ENCODE results near the gene FAM237B. TPM values are rescaled to one million over a fixed set of nuclear protein-coding genes. Genes with fewer than 3 reads are reported as not detected.

FAM237B gene
- total and polyA plus RNA-seq, 4 donors: not detected

GRCh38 chr7:90320014-90320413 is 1.1 kb downstream of the FAM237B start:
- peaks cover 0 to 15% (median 6%) of the 10 kb centered on the region in 4 donors for H3K27me3 ChIP-seq (ENCODE audit: control insufficient read depth in 4 of 4, insufficient read depth in 4 of 4, low read length in 3 of 4)
- 86% methylated on average over 7 of the region's 7 CpGs for WGBS
- TF ChIP-seq FOXA2 (IDR thresholded peaks at IDR 0.05) (no peak), EGR1 (IDR thresholded peaks at IDR 0.05; ENCODE audit: low read depth in 2 of 2) (no peak), JUND (IDR thresholded peaks at IDR 0.05) (no peak), NR2F2 (IDR thresholded peaks at IDR 0.05) (no peak), RXRA (IDR thresholded peaks at IDR 0.05) (no peak), HNF4G (IDR thresholded peaks at IDR 0.05) (no peak), CTCF (IDR thresholded peaks at IDR 0.05; ENCODE audit: low read depth, low read length, missing input control) (no peak), TAF1 (conservative IDR thresholded peaks at IDR 0.05) (no peak), REST (IDR thresholded peaks at IDR 0.05) (no peak), HNF4A (conservative IDR thresholded peaks at IDR 0.05) (no peak), ZBTB33 (IDR thresholded peaks at IDR 0.05) (no peak), GABPA (IDR thresholded peaks at IDR 0.05 in 1 of 2, conservative IDR thresholded peaks at IDR 0.05 in 1 of 2) (no peak)
- no peak overlapping the region for H3K27ac ChIP-seq (ENCODE audit: low read depth in 1 of 2, low read length in 2 of 2)
- H3K9ac ChIP-seq (ENCODE audit: low read depth in 1 of 2, low read length in 2 of 2): no peak overlapping the region
- H3K4me1 ChIP-seq (ENCODE audit: control insufficient read depth in 4 of 4, insufficient read depth in 4 of 4, low read length in 3 of 4): peaks cover 0 to 10% (median 8%) of the 10 kb centered on the region in 4 donors
- H3K9me3 ChIP-seq (ENCODE audit: control insufficient read depth in 4 of 4, low read length in 3 of 4): no peaks in the 10 kb centered on the region
- DNase-seq (ENCODE audit: low spot score): no peak
- H3K4me3 ChIP-seq (ENCODE audit: low read depth in 1 of 3, low read length in 3 of 3): no peak overlapping the region
- H3K36me3 ChIP-seq (ENCODE audit: control insufficient read depth in 4 of 4, insufficient read depth in 3 of 4, low read depth in 1 of 4, low read length in 3 of 4): no peaks in the 10 kb centered on the region

GRCh38 chr7:90313907-90314306 is 7.2 kb downstream of the FAM237B start:
- no peak for DNase-seq (ENCODE audit: low spot score)
- WGBS: 72% methylated on average over 4 of the region's 4 CpGs
- Histone ChIP-seq H3K4me1 (ENCODE audit: control insufficient read depth in 4 of 4, insufficient read depth in 4 of 4, low read length in 3 of 4) (peaks cover 0 to 6% (median 2%) of the 10 kb centered on the region in 4 donors), H3K9ac (ENCODE audit: low read depth in 1 of 2, low read length in 2 of 2) (no peak overlapping the region), H3K27me3 (ENCODE audit: control insufficient read depth in 4 of 4, insufficient read depth in 4 of 4, low read length in 3 of 4) (peaks cover 0 to 5% (median 2%) of the 10 kb centered on the region in 4 donors), H3K36me3 (ENCODE audit: control insufficient read depth in 4 of 4, insufficient read depth in 3 of 4, low read depth in 1 of 4, low read length in 3 of 4) (no peaks in the 10 kb centered on the region), H3K9me3 (ENCODE audit: control insufficient read depth in 4 of 4, low read length in 3 of 4) (no peaks in the 10 kb centered on the region), H3K27ac (ENCODE audit: low read depth in 1 of 2, low read length in 2 of 2) (no peak overlapping the region), H3K4me3 (ENCODE audit: low read depth in 1 of 3, low read length in 3 of 3) (no peak overlapping the region)
- TF ChIP-seq FOXA2 (IDR thresholded peaks at IDR 0.05): no peak
- TF ChIP-seq SP1 (IDR thresholded peaks at IDR 0.05): no peak
- TF ChIP-seq HNF4G (IDR thresholded peaks at IDR 0.05): no peak
- no peak for TF ChIP-seq MAX (IDR thresholded peaks at IDR 0.05)
- no peak for TF ChIP-seq JUND (IDR thresholded peaks at IDR 0.05)
- no peak for TF ChIP-seq TAF1 (conservative IDR thresholded peaks at IDR 0.05)
- TF ChIP-seq HNF4A (conservative IDR thresholded peaks at IDR 0.05): no peak
- TF ChIP-seq CTCF (IDR thresholded peaks at IDR 0.05; ENCODE audit: low read depth, low read length, missing input control): no peak
- TF ChIP-seq FOXA1 (IDR thresholded peaks at IDR 0.05): no peak
- TF ChIP-seq NR2F2 (IDR thresholded peaks at IDR 0.05): no peak
- no peak for TF ChIP-seq RXRA (IDR thresholded peaks at IDR 0.05)
- no peak for TF ChIP-seq YY1 (IDR thresholded peaks at IDR 0.05)
- TF ChIP-seq REST (IDR thresholded peaks at IDR 0.05): no peak
- no peak for TF ChIP-seq RAD21 (IDR thresholded peaks at IDR 0.05)

Measured in liver (tissue), 9 donors.